Thyroid gland (tissue), 4 donors: ENCODE data around the gene MTREX. TPM values are rescaled to one million over a fixed set of nuclear protein-coding genes. Genes with fewer than 3 reads are reported as not detected.
A peak's percentile ranks its signal among the peaks of the same experiment; 100 is the strongest.

Experiments used
- DNase-seq, 2 donors: peaks; one replicate each; pipeline ENCODE4 v3.0.0-alpha.2; 2019
- H3K27ac ChIP-seq, 3 donors: fragments of 200-600 bp; sonication (generic); 1 replicate in 2 of 3; 2 replicates in 1 of 3; pipeline ENCODE4 v1.5.1; 2016 to 2019; ENCODE audit warnings: mild to moderate bottlenecking in 1 of 3, moderate library complexity in 1 of 3
- H3K27me3 ChIP-seq: fragments of 200-600 bp; sonication (generic); one replicate; pipeline ENCODE4 v1.5.1; 2019
- H3K36me3 ChIP-seq, 2 donors: fragments of 200-600 bp; sonication (generic); one replicate each; pipeline ENCODE4 v1.5.1; 2016 to 2019
- H3K4me1 ChIP-seq, 2 donors: fragments of 200-600 bp; sonication (generic); one replicate each; pipeline ENCODE4 v1.5.1; 2017 to 2019
- H3K4me3 ChIP-seq, 3 donors: fragments of 200-600 bp; sonication (generic); replicated peaks in 1 of 3; 1 replicate in 2 of 3; 2 replicates in 1 of 3; pipeline ENCODE4 v1.5.1; 2016; ENCODE audit warnings: mild to moderate bottlenecking in 1 of 3
- H3K9me3 ChIP-seq: fragments of 200-600 bp; sonication (generic); one replicate; pipeline ENCODE4 v1.5.1; 2017
- POLR2A ChIP-seq, 2 donors: fragments of 450-650 bp; IDR thresholded peaks; one replicate each; pipeline ENCODE4 v1.6.1; 2017; ENCODE audit warnings: antibody characterized with exemption in 2 of 2, mild to moderate bottlenecking in 2 of 2, moderate library complexity in 1 of 2
- WGBS, 2 donors: methylation state at CpG; one replicate each; pipeline ENCODE4 v1.1.5; 2017; 5-methylcytosine and 5-hydroxymethylcytosine counted together
- intact Hi-C: fragments of 100-400 bp; cut with DNase I; formaldehyde crosslinking; loops from one replicate; pipeline ENCODE4 v1.15.1; 2023
- total RNA-seq, 4 donors: library from RNA; depleted of rRNA; stranded (reverse); fragments of >200 nt; gene quantifications; one replicate each; pipeline ENCODE4 v1.2.3, GENCODE V29; 2016
- TF ChIP-seq, protein P1 (sequence below), 6 experiments: fragments of 200-600 bp in 3 of 6; fragments of 450-650 bp in 3 of 6; sonication (generic) in 3 of 6; IDR thresholded peaks; one replicate each; pipeline ENCODE4 v1.5.1; 2016 to 2019; ENCODE audit warnings: antibody characterized with exemption in 6 of 6, mild to moderate bottlenecking in 2 of 6, inconsistent platforms in 1 of 6, moderate library complexity in 1 of 6

Gene MTREX
- total RNA-seq, 4 donors from 2014 or later: 86.3 to 94.4 (median 92.6) TPM

DNA sequence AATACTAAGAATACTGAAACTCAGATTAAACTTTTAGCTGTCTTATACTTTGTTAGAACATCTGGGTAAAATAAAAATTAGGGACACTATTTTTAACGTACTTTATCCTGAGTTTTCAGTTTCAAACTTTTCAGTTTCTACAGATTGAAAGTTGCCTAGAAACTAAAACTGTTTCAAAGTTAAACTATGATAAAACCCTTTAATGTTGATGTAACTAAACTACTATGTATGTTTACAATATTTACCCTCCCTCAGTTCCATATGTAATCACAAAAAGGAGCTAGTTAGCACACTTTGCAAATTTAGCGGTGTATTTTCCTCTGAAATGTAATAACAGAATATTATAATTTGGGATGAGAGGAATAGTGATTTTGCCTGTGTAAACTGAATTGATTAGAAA lies 105.9 kb downstream of the MTREX start:
- H3K27me3 ChIP-seq: no peaks in the 10 kb centered on the region
- H3K4me1 ChIP-seq: no peaks in the 10 kb centered on the region
- no peak for TF ChIP-seq POLR2A (IDR thresholded peaks at IDR 0.05)
- TF ChIP-seq, protein P1, sequence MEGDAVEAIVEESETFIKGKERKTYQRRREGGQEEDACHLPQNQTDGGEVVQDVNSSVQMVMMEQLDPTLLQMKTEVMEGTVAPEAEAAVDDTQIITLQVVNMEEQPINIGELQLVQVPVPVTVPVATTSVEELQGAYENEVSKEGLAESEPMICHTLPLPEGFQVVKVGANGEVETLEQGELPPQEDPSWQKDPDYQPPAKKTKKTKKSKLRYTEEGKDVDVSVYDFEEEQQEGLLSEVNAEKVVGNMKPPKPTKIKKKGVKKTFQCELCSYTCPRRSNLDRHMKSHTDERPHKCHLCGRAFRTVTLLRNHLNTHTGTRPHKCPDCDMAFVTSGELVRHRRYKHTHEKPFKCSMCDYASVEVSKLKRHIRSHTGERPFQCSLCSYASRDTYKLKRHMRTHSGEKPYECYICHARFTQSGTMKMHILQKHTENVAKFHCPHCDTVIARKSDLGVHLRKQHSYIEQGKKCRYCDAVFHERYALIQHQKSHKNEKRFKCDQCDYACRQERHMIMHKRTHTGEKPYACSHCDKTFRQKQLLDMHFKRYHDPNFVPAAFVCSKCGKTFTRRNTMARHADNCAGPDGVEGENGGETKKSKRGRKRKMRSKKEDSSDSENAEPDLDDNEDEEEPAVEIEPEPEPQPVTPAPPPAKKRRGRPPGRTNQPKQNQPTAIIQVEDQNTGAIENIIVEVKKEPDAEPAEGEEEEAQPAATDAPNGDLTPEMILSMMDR (IDR thresholded peaks at IDR 0.05): no peak
- H3K9me3 ChIP-seq: no peaks in the 10 kb centered on the region
- no peak for DNase-seq
- WGBS, 2 donors: 93 to 97% methylated on average over 2 of the region's 2 CpGs
- intact Hi-C loops: no loop called here
- no peaks in the 10 kb centered on the region for H3K36me3 ChIP-seq
- no peak overlapping the region for H3K4me3 ChIP-seq
- H3K27ac ChIP-seq: no peak overlapping the region

GRCh38 chr5:55415071-55415470 lies 107.3 kb downstream of the MTREX start:
- intact Hi-C loops: no loop called here
- H3K27ac ChIP-seq: no peak overlapping the region
- H3K4me3 ChIP-seq: no peak overlapping the region
- TF ChIP-seq, protein P1 (IDR thresholded peaks at IDR 0.05): no peak
- TF ChIP-seq POLR2A (IDR thresholded peaks at IDR 0.05): no peak
- DNase-seq: no peak
- no peaks in the 10 kb centered on the region for H3K9me3 ChIP-seq
- H3K4me1 ChIP-seq: peaks cover 0 to 10% of the 10 kb centered on the region in 2 donors
- H3K27me3 ChIP-seq: no peaks in the 10 kb centered on the region
- H3K36me3 ChIP-seq: no peaks in the 10 kb centered on the region

DNA sequence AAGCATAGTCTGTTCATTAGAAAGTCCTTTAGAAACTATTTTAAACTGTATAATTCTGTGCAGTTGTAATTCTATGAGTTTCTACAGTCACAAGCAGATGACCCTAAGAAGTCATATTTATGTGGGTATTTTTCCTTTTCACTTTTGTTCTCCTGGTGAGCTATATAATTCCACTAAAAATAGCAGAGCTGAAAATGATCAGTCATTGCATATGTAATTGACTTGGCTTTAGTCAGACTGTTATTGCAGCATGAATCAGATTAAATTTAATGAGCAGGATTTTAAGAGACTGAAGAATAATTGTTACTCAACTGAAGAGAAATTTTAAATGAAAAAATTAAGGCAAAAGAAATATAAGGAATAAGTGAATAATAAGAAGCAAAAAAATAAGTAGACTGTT lies 108.5 kb downstream of the MTREX start:
- H3K27me3 ChIP-seq: no peaks in the 10 kb centered on the region
- no peak for TF ChIP-seq POLR2A (IDR thresholded peaks at IDR 0.05)
- TF ChIP-seq, protein P1 (IDR thresholded peaks at IDR 0.05): no peak
- no peaks in the 10 kb centered on the region for H3K36me3 ChIP-seq
- intact Hi-C loops: no loop called here
- no peak overlapping the region for H3K27ac ChIP-seq
- H3K4me3 ChIP-seq: no peak overlapping the region
- H3K4me1 ChIP-seq: peaks cover 0 to 10% of the 10 kb centered on the region in 2 donors
- H3K9me3 ChIP-seq: no peaks in the 10 kb centered on the region
- no peak for DNase-seq

DNA sequence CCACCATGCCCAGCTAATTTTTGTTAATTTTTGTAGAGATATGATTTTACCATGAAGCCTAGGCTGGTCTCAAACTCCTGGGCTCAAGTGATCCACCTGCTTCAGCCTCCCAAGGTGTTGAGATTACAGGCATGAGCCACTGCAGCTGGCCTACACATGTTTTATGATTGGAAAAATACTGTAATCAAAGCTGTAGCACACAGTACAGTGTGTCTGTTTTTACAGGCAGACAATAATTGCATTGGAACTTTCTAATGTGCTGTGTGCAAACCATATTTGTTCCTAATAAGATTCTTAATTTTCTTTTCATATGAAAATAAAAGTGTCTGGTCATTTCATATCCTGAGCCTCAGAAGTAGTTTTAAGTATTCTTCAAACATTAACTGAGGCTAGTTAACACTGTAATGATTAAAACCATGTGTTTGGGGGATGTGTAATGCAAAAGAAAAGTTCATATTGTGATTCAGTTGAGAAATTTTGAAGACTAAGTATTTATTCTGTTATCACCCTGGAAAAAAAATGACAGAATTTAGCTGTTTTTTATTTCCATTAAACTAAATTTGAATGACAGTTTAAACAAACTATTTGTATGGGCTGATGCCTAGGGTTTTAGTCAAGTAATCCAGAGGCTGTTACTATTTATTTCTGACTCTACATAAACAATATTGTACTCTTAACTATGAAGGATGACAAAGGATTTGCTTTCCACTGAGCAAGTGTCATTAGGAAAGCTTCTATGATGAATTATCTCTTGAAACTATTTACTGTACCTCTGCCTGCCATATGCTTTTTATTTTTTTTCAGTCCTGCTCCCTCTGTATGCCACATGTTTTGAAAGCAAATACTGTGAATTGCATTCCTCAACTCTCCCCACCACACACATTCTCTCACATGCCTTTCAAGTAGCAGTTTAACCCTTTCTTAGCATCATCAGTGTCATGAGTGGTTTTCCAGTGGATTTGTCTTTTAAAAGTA lies 111.5 kb downstream of the MTREX start:
- peaks cover 0 to 10% of the 10 kb centered on the region in 2 donors for H3K4me1 ChIP-seq
- H3K4me3 ChIP-seq: no peak overlapping the region
- TF ChIP-seq POLR2A (IDR thresholded peaks at IDR 0.05): no peak
- TF ChIP-seq, protein P1 (IDR thresholded peaks at IDR 0.05): no peak
- H3K9me3 ChIP-seq: no peaks in the 10 kb centered on the region
- no peak for DNase-seq
- intact Hi-C loops: no loop called here
- H3K36me3 ChIP-seq: peaks cover 16 to 17% of the 10 kb centered on the region in 2 donors
- H3K27ac ChIP-seq: peak overlapping the region in 1 of 3 donors; percentile 2
- no peaks in the 10 kb centered on the region for H3K27me3 ChIP-seq

DNA sequence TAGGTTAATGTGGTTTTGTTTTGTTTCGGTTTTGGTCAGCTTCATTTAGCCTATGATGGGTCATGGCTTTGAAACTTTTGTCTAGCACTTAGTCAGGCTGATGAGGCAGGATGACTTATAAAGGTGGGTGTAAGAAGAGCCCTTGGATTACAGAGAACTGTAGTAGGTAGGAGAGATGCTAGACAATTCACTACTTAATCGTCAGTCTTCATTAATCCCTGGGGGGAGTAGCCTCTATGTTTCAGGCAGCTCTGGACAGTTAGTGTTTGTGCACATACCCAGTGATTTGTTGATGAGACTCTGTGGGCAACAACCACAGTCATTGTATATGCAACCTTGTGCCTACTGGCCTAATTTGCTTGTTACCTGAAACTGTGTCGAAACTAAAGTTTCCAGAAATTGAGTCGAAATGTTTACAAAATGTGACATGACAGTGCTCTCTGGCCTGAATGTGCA lies 113.3 kb downstream of the MTREX start:
- Histone ChIP-seq H3K36me3 (peaks cover 27 to 32% of the 10 kb centered on the region in 2 donors), H3K9me3 (no peaks in the 10 kb centered on the region), H3K27ac (no peak overlapping the region), H3K4me1 (peaks cover 0 to 10% of the 10 kb centered on the region in 2 donors), H3K4me3 (no peak overlapping the region), H3K27me3 (no peaks in the 10 kb centered on the region)
- 84 to 90% methylated on average over 4 of the region's 4 CpGs for WGBS, 2 donors
- TF ChIP-seq, protein P1 (IDR thresholded peaks at IDR 0.05): no peak
- no peak for TF ChIP-seq POLR2A (IDR thresholded peaks at IDR 0.05)
- DNase-seq: no peak
- intact Hi-C loops: no loop called here
